ENCODE measurements around the gene ITGB3BP. TPM values are rescaled to one million over a fixed set of nuclear protein-coding genes. Genes with fewer than 3 reads are reported as not detected.

The ITGB3BP gene
- total RNA-seq, 1 experiment from 2014 or later, result 31.9 TPM

- intact Hi-C loops (cut with micrococcal nuclease; ENCODE audit: unreplicated experiment), result no loop called here
- CTCF ChIA-PET, result interaction anchor here (0.6 kb wide), 1 partner anchor 1549 kb away, joined by 5 read pairs; no protein-coding TSS in a partner anchor
- ATAC-seq, result no peak
Observed at GRCh38 chr1:63414691-63415365, 108.2 kb downstream of the ITGB3BP start.

DNA sequence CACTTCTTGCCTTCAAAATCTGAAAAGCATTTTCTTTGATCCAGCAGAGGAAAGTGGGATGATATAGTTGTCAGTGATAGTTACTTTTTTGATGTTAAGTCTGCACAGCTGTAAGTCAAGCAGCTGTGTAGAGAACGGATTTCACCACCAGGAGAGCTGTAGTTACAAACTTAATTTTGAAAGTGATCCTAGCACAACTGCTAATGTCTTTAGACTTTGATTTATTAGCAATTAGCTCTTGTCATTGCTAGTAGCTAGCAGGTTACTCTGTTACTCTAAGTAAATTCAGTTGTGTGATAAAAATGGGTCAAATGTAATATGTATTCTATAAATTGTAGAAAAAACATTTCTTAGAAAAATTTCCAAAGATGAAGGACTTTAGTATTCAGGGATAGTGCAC, 109.6 kb downstream of the ITGB3BP start:
- H3K4me3 ChIP-seq (ENCODE audit: low read depth in 2 of 2, low read length in 2 of 2), result no peak overlapping the region
- H3K36me3 ChIP-seq (ENCODE audit: control insufficient read depth, insufficient read depth, low read length), result 0 out of 2 replicates have a peak, but pooled peaks cover 3% of the 10 kb centered on the region
- H3K27me3 ChIP-seq (ENCODE audit: control insufficient read depth, insufficient read depth, low read length), result no peaks in the 10 kb centered on the region
- H3K27ac ChIP-seq (ENCODE audit: low read length), result no peak overlapping the region
- ATAC-seq (no peak), DNase-seq (ENCODE audit: low read depth, low spot score) (no peak)
- no TSS peak for BruUV-seq (replicated peaks)
- CTCF ChIA-PET, result no interaction called here
- intact Hi-C loops (cut with micrococcal nuclease; ENCODE audit: unreplicated experiment), result no loop called here
- in situ Hi-C loops (cut with HindIII; ENCODE audit: low pct_unique_long_range_greater_than_20kb, low sequenced_read_pairs), result no loop called here
- TF ChIP-seq CTCF (IDR thresholded peaks at IDR 0.05) (no peak), TCF7L2 (IDR thresholded peaks at IDR 0.05; ENCODE audit: low read depth, low read length) (no peak), SIN3A (IDR thresholded peaks at IDR 0.05; ENCODE audit: borderline replicate concordance, insufficient read depth, low read depth, low read length) (no peak), POLR2AphosphoS5 (IDR thresholded peaks at IDR 0.05; ENCODE audit: low read depth, low read length) (no peak), REST (IDR thresholded peaks at IDR 0.05; ENCODE audit: insufficient read depth in 1 of 2, low read depth in 2 of 2, low read length in 1 of 2) (no peak)
- H3K9me3 ChIP-seq (ENCODE audit: control insufficient read depth, insufficient read depth, low read depth, low read length), result no peaks in the 10 kb centered on the region
- POLR2A ChIA-PET, result no interaction called here
- no peaks in the 10 kb centered on the region for H3K4me1 ChIP-seq (ENCODE audit: control insufficient read depth, insufficient read depth, low read length)

More at GRCh38 chr1:63414691-63415365, 108.2 kb downstream of the ITGB3BP start:
- in situ Hi-C loops (cut with HindIII; ENCODE audit: low pct_unique_long_range_greater_than_20kb, low sequenced_read_pairs), result no loop called here
- H3K4me1 ChIP-seq (ENCODE audit: control insufficient read depth, insufficient read depth, low read length), result no peaks in the 10 kb centered on the region
- no peak for DNase-seq (ENCODE audit: low read depth, low spot score)
- BruUV-seq (replicated peaks), result no TSS peak
- no peak overlapping the region for H3K4me3 ChIP-seq (ENCODE audit: low read depth in 2 of 2, low read length in 2 of 2)
- H3K9me3 ChIP-seq (ENCODE audit: control insufficient read depth, insufficient read depth, low read depth, low read length), result no peaks in the 10 kb centered on the region
- H3K36me3 ChIP-seq (ENCODE audit: control insufficient read depth, insufficient read depth, low read length), result 0 out of 2 replicates have a peak, but pooled peaks cover 5% of the 10 kb centered on the region
- TF ChIP-seq POLR2AphosphoS5 (IDR thresholded peaks at IDR 0.05; ENCODE audit: low read depth, low read length), result no peak
- no peak for TF ChIP-seq REST (IDR thresholded peaks at IDR 0.05; ENCODE audit: insufficient read depth in 1 of 2, low read depth in 2 of 2, low read length in 1 of 2)
- no peak for TF ChIP-seq SIN3A (IDR thresholded peaks at IDR 0.05; ENCODE audit: borderline replicate concordance, insufficient read depth, low read depth, low read length)
- no peak for TF ChIP-seq TCF7L2 (IDR thresholded peaks at IDR 0.05; ENCODE audit: low read depth, low read length)
- no peak for TF ChIP-seq CTCF (IDR thresholded peaks at IDR 0.05)
- no peaks in the 10 kb centered on the region for H3K27me3 ChIP-seq (ENCODE audit: control insufficient read depth, insufficient read depth, low read length)
- POLR2A ChIA-PET, result no interaction called here
- no peak overlapping the region for H3K27ac ChIP-seq (ENCODE audit: low read length)

Data from Panc1 (cell line).